Fibroblast of lung (primary cell): ENCODE data around the gene PPP1R1C.

ENCODE experiments used
- CTCF ChIP-seq, 2 donors: IDR thresholded peaks in 1 of 2; conservative IDR thresholded peaks in 1 of 2; 1 replicate in 1 of 2; 2 replicates in 1 of 2; pipeline ENCODE4 v1.5.1; 2011 to 2012; ENCODE audit warnings: low read length in 2 of 2, control low read depth in 1 of 2, inconsistent platforms in 1 of 2, low read depth in 1 of 2, mild to moderate bottlenecking in 1 of 2
- EZH2 ChIP-seq: IDR thresholded peaks from 2 replicates; pipeline ENCODE4 v1.5.1; 2012; ENCODE audit warnings: low read length, control low read depth, mild to moderate bottlenecking; ENCODE audit errors: missing control alignments

- TF ChIP-seq CTCF (conservative IDR thresholded peaks at IDR 0.05 in 1 of 2, IDR thresholded peaks at IDR 0.05 in 1 of 2; ENCODE audit: low read depth in 1 of 2, low read length in 2 of 2) (no peak), EZH2 (no peak)
Observed at GRCh38 chr2:182073613-182074012, 88.0 kb downstream of the PPP1R1C start.
